GM10248 (cell line): ENCODE results near the gene PDK2.

Experiments
- CTCF ChIA-PET: fragments of 300-600 bp; sonication (Branson Sonifier 250); formaldehyde crosslinking; extraction: SDS; loops from one replicate; lab custom pipeline; 2021; ENCODE audit warnings: antibody characterized with exemption; lab: Yijun Ruan, JAX
- POLR2A ChIA-PET: fragments of 350-650 bp; sonication (Branson Sonifier 250); formaldehyde crosslinking; extraction: SDS; loops from one replicate; lab custom pipeline; 2020; ENCODE audit warnings: antibody characterized with exemption; lab: Yijun Ruan, JAX
- DNase-seq: peaks from one replicate; pipeline ENCODE4 v3.0.0; 2012; ENCODE audit errors: extremely low spot score
- TF ChIP-seq, protein P1 (sequence below): IDR thresholded peaks from 2 replicates; pipeline ENCODE4 v1.5.1; 2012; ENCODE audit warnings: mild to moderate bottlenecking, low read depth; ENCODE audit errors: extremely low read depth, missing control alignments, control extremely low read depth

PDK2 gene

GRCh38 chr17:50133028-50133768 is 38.0 kb downstream of the PDK2 start:
- no peak for DNase-seq
- POLR2A ChIA-PET = interaction anchor here (0.7 to 1.0 kb wide), 2 partner anchors 10 to 11 kb away, joined by 3 to 4 read pairs; no protein-coding TSS in a partner anchor
- CTCF ChIA-PET = interaction anchor here (1.7 to 4.4 kb wide), 3 partner anchors 29 to 39 kb away, joined by 5 to 22 read pairs (median 7); partner anchors contain the start of gene PDK2
- TF ChIP-seq, protein P1, sequence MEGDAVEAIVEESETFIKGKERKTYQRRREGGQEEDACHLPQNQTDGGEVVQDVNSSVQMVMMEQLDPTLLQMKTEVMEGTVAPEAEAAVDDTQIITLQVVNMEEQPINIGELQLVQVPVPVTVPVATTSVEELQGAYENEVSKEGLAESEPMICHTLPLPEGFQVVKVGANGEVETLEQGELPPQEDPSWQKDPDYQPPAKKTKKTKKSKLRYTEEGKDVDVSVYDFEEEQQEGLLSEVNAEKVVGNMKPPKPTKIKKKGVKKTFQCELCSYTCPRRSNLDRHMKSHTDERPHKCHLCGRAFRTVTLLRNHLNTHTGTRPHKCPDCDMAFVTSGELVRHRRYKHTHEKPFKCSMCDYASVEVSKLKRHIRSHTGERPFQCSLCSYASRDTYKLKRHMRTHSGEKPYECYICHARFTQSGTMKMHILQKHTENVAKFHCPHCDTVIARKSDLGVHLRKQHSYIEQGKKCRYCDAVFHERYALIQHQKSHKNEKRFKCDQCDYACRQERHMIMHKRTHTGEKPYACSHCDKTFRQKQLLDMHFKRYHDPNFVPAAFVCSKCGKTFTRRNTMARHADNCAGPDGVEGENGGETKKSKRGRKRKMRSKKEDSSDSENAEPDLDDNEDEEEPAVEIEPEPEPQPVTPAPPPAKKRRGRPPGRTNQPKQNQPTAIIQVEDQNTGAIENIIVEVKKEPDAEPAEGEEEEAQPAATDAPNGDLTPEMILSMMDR = no peak

DNA sequence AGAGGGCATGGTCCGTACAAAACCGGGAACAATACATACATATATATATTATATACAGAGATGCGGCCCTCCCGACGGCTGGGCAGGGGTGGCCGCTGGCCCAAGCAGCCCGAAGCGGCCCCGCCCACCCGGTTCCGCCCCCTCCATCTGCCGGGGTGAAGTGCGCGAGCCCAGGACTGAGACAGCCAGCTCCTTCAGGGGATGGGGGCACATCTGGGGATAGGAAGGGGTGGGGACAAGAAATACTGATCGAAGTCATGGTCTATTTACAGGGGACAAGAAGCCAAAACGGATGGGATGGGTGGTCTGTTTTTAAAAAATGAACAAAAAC is 38.6 kb downstream of the PDK2 start:
- TF ChIP-seq, protein P1 = no peak
- DNase-seq = no peak
- ChIA-PET POLR2A (interaction anchor here (0.7 kb wide), 1 partner anchor 11 kb away, joined by 4 read pairs; no protein-coding TSS in a partner anchor), CTCF (interaction anchor here (2.0 to 4.4 kb wide), 2 partner anchors 36 to 40 kb away, joined by 5 to 22 read pairs; partner anchors contain the start of gene PDK2)

GRCh38 chr17:50134206-50135110 is 39.3 kb downstream of the PDK2 start:
- no peak for DNase-seq
- TF ChIP-seq, protein P1 = no peak
- CTCF ChIA-PET = interaction anchor here (0.8 to 2.8 kb wide), 5 partner anchors 11 to 26 kb away, joined by 3 to 10 read pairs (median 3); no protein-coding TSS in a partner anchor
- POLR2A ChIA-PET = no interaction called here

DNA sequence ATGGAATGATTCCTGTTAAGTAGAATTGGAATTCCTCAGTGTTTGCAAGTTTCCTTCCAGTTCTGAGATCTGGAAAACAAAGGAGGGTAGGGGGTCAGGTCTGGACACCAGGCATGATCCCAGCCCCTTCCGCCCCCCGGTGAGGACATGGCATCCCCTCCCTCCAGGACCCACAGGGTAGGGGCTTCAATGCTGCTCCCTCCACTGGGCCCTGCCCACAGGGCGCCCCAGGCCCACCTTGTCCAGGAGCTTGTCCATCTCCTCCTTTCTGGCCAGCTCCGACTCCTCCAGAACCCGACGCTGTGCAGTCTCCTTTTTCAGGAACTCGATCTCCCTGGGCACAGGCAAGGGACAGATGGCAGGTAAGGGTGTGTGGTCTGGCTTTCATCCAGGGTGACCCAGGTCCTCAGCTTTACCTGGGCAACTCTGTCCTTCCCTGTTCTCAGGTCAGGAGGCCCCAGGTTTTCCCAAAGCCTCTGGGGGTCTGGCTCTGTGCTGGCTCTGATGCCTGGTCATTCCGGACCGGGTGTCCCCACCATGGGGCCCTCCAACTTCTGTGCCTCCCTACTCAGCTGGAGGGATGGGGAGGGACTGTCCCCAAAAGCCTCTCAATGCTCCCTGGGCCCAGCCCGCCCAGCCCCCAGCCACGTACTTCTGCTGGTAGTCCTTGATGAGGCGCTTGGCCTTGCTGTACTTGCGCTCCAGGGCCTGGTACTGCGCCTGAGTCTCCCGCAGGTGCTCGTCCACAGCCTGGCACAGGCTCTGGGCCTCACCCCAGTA is 40.4 kb downstream of the PDK2 start:
- ChIA-PET CTCF (interaction anchor here (0.8 to 2.8 kb wide), 8 partner anchors 10 to 137 kb away, joined by 3 to 12 read pairs (median 4); partner anchors contain the start of gene PDK2), POLR2A (interaction anchor here (0.6 kb wide), 1 partner anchor 1075 kb away, joined by 5 read pairs; no protein-coding TSS in a partner anchor)
- TF ChIP-seq, protein P1 = no peak
- no peak for DNase-seq

DNA sequence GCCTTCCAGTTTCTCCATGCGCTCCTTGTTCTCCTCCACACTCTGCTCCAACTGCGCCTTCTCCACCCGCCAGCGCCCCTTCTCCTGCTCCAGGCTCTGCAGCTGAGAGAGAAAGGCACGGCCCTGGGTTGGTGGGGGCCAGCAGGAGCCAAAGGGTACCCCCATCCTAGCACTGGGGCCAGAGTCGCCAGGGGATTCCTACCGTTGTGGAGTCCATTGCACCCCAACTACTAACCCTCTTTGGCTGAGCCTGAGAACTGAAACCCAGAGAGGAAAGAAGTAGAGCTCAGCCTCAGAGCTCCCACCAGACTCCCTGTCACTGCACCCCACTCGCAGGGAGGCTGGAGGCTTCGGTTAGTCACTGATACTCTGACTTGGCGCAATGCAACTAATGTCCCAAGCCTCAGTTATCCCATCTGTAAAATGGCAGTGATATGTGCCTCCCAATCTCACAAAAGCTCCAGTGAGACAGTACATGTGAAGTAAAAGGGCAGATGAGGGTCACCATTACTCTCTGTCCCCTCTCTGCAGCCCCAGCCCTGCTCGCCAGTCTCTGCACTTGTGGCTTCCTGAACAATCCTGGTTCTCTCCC is 41.0 kb downstream of the PDK2 start:
- CTCF ChIA-PET = interaction anchor here (0.8 to 2.8 kb wide), 8 partner anchors 9 to 137 kb away, joined by 3 to 12 read pairs (median 4); partner anchors contain the start of gene PDK2
- POLR2A ChIA-PET = no interaction called here
- no peak for DNase-seq
- TF ChIP-seq, protein P1 = no peak
